Activated naive CD8-positive, alpha-beta T cell treated with anti-CD3 and anti-CD28 coated beads, Interleukin-2, amount 50 U/mL, for 24 hours (primary cell): ENCODE data around the gene ROGDI.

ENCODE experiments used
- ATAC-seq: fragments of 150-1000 bp; cut with Tn5 transposase; one replicate; pipeline ENCODE4 v1.10.0; 2021
- DNase-seq: peaks from one replicate; pipeline ENCODE4 v3.0.0; 2021
- H3K27ac Mint-ChIP-seq: one replicate; pipeline ENCODE4 v1.8.0; 2021; ENCODE audit warnings: mild to moderate bottlenecking, mixed read lengths
- H3K27me3 Mint-ChIP-seq: one replicate; pipeline ENCODE4 v1.8.0; 2021; ENCODE audit warnings: mixed read lengths
- H3K36me3 Mint-ChIP-seq: one replicate; pipeline ENCODE4 v1.8.0; 2021; ENCODE audit warnings: low read depth, mixed read lengths
- H3K4me1 Mint-ChIP-seq: one replicate; pipeline ENCODE4 v1.8.0; 2021; ENCODE audit warnings: mixed read lengths
- H3K4me3 Mint-ChIP-seq: one replicate; pipeline ENCODE4 v1.8.0; 2021; ENCODE audit warnings: mild to moderate bottlenecking, moderate library complexity, mixed read lengths
- H3K9me3 Mint-ChIP-seq: one replicate; pipeline ENCODE4 v1.8.0; 2021; ENCODE audit warnings: mixed read lengths

The ROGDI gene

GRCh38 chr16:4750896-4751295 is 51.5 kb downstream of the ROGDI start:
- ATAC-seq (no peak), DNase-seq (no peak)
- no peaks in the 10 kb centered on the region for H3K9me3 Mint-ChIP-seq
- H3K4me3 Mint-ChIP-seq, result no peak overlapping the region
- peaks cover 17% of the 10 kb centered on the region for H3K36me3 Mint-ChIP-seq
- no peak overlapping the region for H3K27ac Mint-ChIP-seq
- H3K4me1 Mint-ChIP-seq, result peaks cover 16% of the 10 kb centered on the region
- H3K27me3 Mint-ChIP-seq, result no peaks in the 10 kb centered on the region

GRCh38 chr16:4749700-4750257 is 52.7 kb downstream of the ROGDI start:
- DNase-seq, result no peak
- H3K9me3 Mint-ChIP-seq, result no peaks in the 10 kb centered on the region
- H3K27ac Mint-ChIP-seq, result no peak overlapping the region
- H3K36me3 Mint-ChIP-seq, result peaks cover 7% of the 10 kb centered on the region
- H3K4me3 Mint-ChIP-seq, result no peak overlapping the region
- H3K4me1 Mint-ChIP-seq, result peaks cover 16% of the 10 kb centered on the region
- no peak for ATAC-seq
- H3K27me3 Mint-ChIP-seq, result no peaks in the 10 kb centered on the region

- Mint-ChIP-seq H3K4me1 (peaks cover 16% of the 10 kb centered on the region), H3K36me3 (peaks cover 5% of the 10 kb centered on the region), H3K27me3 (no peaks in the 10 kb centered on the region), H3K4me3 (no peak overlapping the region), H3K27ac (peak overlapping the region; percentile 60), H3K9me3 (no peaks in the 10 kb centered on the region)
- ATAC-seq (no peak), DNase-seq (no peak)
These were observed 53.6 kb downstream of the ROGDI start for GRCh38 chr16:4748682-4749411.

GRCh38 chr16:4747906-4748681 is 54.3 kb downstream of the ROGDI start:
- H3K9me3 Mint-ChIP-seq, result no peaks in the 10 kb centered on the region
- DNase-seq (no peak), ATAC-seq (no peak)
- H3K27me3 Mint-ChIP-seq, result no peaks in the 10 kb centered on the region
- H3K27ac Mint-ChIP-seq, result peak overlapping the region; percentile 60
- H3K4me1 Mint-ChIP-seq, result peaks cover 20% of the 10 kb centered on the region
- peak overlapping the region; percentile 12 for H3K4me3 Mint-ChIP-seq
- H3K36me3 Mint-ChIP-seq, result peaks cover 1% of the 10 kb centered on the region

GRCh38 chr16:4746991-4747574 is 55.4 kb downstream of the ROGDI start:
- Mint-ChIP-seq H3K36me3 (no peaks in the 10 kb centered on the region), H3K27me3 (no peaks in the 10 kb centered on the region), H3K4me1 (peaks cover 20% of the 10 kb centered on the region), H3K4me3 (no peak overlapping the region), H3K27ac (no peak overlapping the region), H3K9me3 (no peaks in the 10 kb centered on the region)
- ATAC-seq, result peak; percentile 20
- no peak for DNase-seq
